Endothelial cell of umbilical vein (primary cell): ENCODE data around the gene TMEM229B. TPM values are rescaled to one million over a fixed set of nuclear protein-coding genes. Genes with fewer than 3 reads are reported as not detected.

Experiments used
- BruUV-seq: library from RNA; stranded (reverse); fragments of 400-500 nt; replicated peaks from 2 replicates; lab custom pipeline; 2021; lab: Mats Ljungman, UMichigan
- CTCF ChIA-PET: fragments of 300-600, 350-600 bp; sonication (Branson Sonifier 250); formaldehyde crosslinking; loops from one replicate; lab custom pipeline; 2021; ENCODE audit warnings: antibody characterized with exemption, inconsistent platforms; lab: Charles Lee
- POLR2A ChIA-PET: fragments of 300-600, 350-600 bp; sonication (Branson Sonifier 250); formaldehyde crosslinking; loops from one replicate; lab custom pipeline; 2021; ENCODE audit warnings: antibody characterized with exemption, inconsistent platforms; lab: Charles Lee
- DNase-seq: peaks from one replicate; pipeline ENCODE4 v3.0.0-alpha.2; 2011; ENCODE audit warnings: low read depth, low spot score
- FAIRE-seq: peaks from 2 replicates; lab custom pipeline; 2011; peaks lifted over from hg19 to GRCh38; lab: Jason Lieb, UNC
- H2AFZ ChIP-seq: 2 replicates; pipeline ENCODE4 v1.6.0; 2012; ENCODE audit warnings: low read depth, low read length, control low read depth, inconsistent platforms
- H3K27ac ChIP-seq: 2 replicates; pipeline ENCODE4 v1.5.1; 2011; ENCODE audit warnings: low read depth, mild to moderate bottlenecking, control low read depth, low read length, moderate library complexity; ENCODE audit not compliant: insufficient read depth
- H3K27me3 ChIP-seq, 2 experiments: 2 replicates each; pipeline versions ENCODE4 v1.6.0 to v1.6.1; 2011; ENCODE audit warnings: low read length in 2 of 2, mixed read lengths in 1 of 2; ENCODE audit not compliant: control insufficient read depth in 2 of 2, insufficient read depth in 2 of 2
- H3K36me3 ChIP-seq, 2 experiments: 2 replicates in 1 of 2; 3 replicates in 1 of 2; pipeline ENCODE4 v1.5.1; 2011; ENCODE audit warnings: low read length in 2 of 2, mild to moderate bottlenecking in 1 of 2, moderate library complexity in 1 of 2; ENCODE audit not compliant: control insufficient read depth in 2 of 2, insufficient read depth in 2 of 2; ENCODE audit errors: extremely low read depth in 1 of 2
- H3K4me1 ChIP-seq: 3 replicates; pipeline ENCODE4 v1.5.1; 2011; ENCODE audit warnings: mild to moderate bottlenecking, low read length; ENCODE audit not compliant: control insufficient read depth, insufficient read depth; ENCODE audit errors: extremely low read depth
- H3K4me2 ChIP-seq: 2 replicates; pipeline ENCODE4 v1.6.1; 2011; ENCODE audit warnings: low read length, control low read depth, mixed read lengths; ENCODE audit not compliant: insufficient read depth
- H3K4me3 ChIP-seq, 3 experiments: fragments of 200-600 bp in 1 of 3; sonication (generic), shearing (Covaris generic) in 1 of 3; replicated peaks in 1 of 3; 2 replicates each; pipeline ENCODE4 v1.5.1; 2011 to 2016; ENCODE audit warnings: control low read depth in 3 of 3, low read length in 3 of 3, mild to moderate bottlenecking in 2 of 3, inconsistent platforms in 1 of 3, low read depth in 1 of 3, moderate library complexity in 1 of 3; ENCODE audit not compliant: insufficient read depth in 1 of 3
- H3K79me2 ChIP-seq: 2 replicates; pipeline ENCODE4 v1.6.0; 2012; ENCODE audit warnings: low read length, inconsistent platforms; ENCODE audit not compliant: control insufficient read depth, insufficient read depth
- H3K9ac ChIP-seq: replicated peaks from 2 replicates; pipeline ENCODE3; 2011; ENCODE audit warnings: low read length, control low read depth; ENCODE audit not compliant: insufficient read depth; ENCODE audit errors: extremely low read depth
- H3K9me1 ChIP-seq: replicated peaks from 3 replicates; pipeline ENCODE4 v1.6.0; 2011; ENCODE audit warnings: mild to moderate bottlenecking, low read length; ENCODE audit not compliant: control insufficient read depth, insufficient read depth; ENCODE audit errors: extremely low read depth
- H3K9me3 ChIP-seq: replicated peaks from 2 replicates; pipeline ENCODE4 v1.5.1; 2012; ENCODE audit warnings: low read length, inconsistent platforms; ENCODE audit not compliant: control insufficient read depth, insufficient read depth
- H4K20me1 ChIP-seq: replicated peaks from 2 replicates; pipeline ENCODE3; 2011; ENCODE audit warnings: mild to moderate bottlenecking, low read length; ENCODE audit not compliant: control insufficient read depth, insufficient read depth; ENCODE audit errors: extremely low read depth
- CTCF ChIP-seq, 2 donors: IDR thresholded peaks; 1 replicate in 1 of 2; 2 replicates in 1 of 2; pipeline ENCODE4 v1.5.1; 2011; ENCODE audit warnings: low read length in 2 of 2, mild to moderate bottlenecking in 2 of 2, moderate library complexity in 2 of 2, control low read depth in 1 of 2, inconsistent platforms in 1 of 2, low read depth in 1 of 2; ENCODE audit not compliant: insufficient read depth in 1 of 2; ENCODE audit errors: extremely low read depth in 1 of 2
- FOS ChIP-seq: IDR thresholded peaks from 2 replicates; pipeline ENCODE4 v1.6.1; 2011; ENCODE audit warnings: mild to moderate bottlenecking, low read length, moderate library complexity, borderline replicate concordance; ENCODE audit not compliant: insufficient read depth
- GATA2 ChIP-seq: IDR thresholded peaks from 2 replicates; pipeline ENCODE4 v1.7.0; 2011; ENCODE audit warnings: low read depth, mild to moderate bottlenecking, moderate library complexity, mixed read lengths, low read length; ENCODE audit not compliant: insufficient read length, insufficient read depth
- MAX ChIP-seq: IDR thresholded peaks from 2 replicates; pipeline ENCODE4 v1.6.1; 2011; ENCODE audit not compliant: insufficient read depth, insufficient read length
- POLR2AphosphoS5 ChIP-seq: IDR thresholded peaks from 2 replicates; pipeline ENCODE4 v1.6.1; 2012; ENCODE audit warnings: low read depth, mild to moderate bottlenecking, control low read depth, low read length, moderate library complexity; ENCODE audit not compliant: insufficient read depth
- dilution Hi-C: fragments of 300-500 bp; cut with MboI; formaldehyde crosslinking; loops from one replicate; pipeline ENCODE4 v1.15.0; 2019; ENCODE audit warnings: low sequenced_read_pairs; ENCODE audit not compliant: extremely low pct_ligation_motif_present
- intact Hi-C: fragments of 100-400 bp; cut with micrococcal nuclease; formaldehyde crosslinking; loops from one replicate; pipeline ENCODE4 v1.10.0; 2022
- polyA plus RNA-seq, 4 experiments: library from polyadenylated mRNA; depleted of rRNA in 3 of 4; stranded (reverse) in 3 of 4; unstranded in 1 of 4; fragments of >200 nt; gene quantifications; 2 replicates each; pipeline versions ENCODE4 v1.2.1 to v1.2.3, GENCODE V29; 2011 to 2012; ENCODE audit warnings: missing spikeins in 1 of 4
- total RNA-seq: library from RNA; stranded (reverse); gene quantifications from 2 replicates; pipeline ENCODE4 v1.2.3, GENCODE V29; 2021

TMEM229B gene
- total and polyA plus RNA-seq, 2 donors (not counting 3 experiments of a cell fraction or from before 2014, with no cell fraction given) = 0.03 TPM; not detected in 1

GRCh38 chr14:67483579-67484285 lies 4.8 kb downstream of the TMEM229B start:
- no peak overlapping the region for H3K9ac ChIP-seq
- no peaks in the 10 kb centered on the region for H3K79me2 ChIP-seq
- no peaks in the 10 kb centered on the region for H3K9me3 ChIP-seq
- dilution Hi-C loops (no loop called here), intact Hi-C loops (no loop called here)
- no peaks in the 10 kb centered on the region for H3K27me3 ChIP-seq
- no peaks in the 10 kb centered on the region for H3K36me3 ChIP-seq
- BruUV-seq = no TSS peak
- H3K9me1 ChIP-seq = no peaks in the 10 kb centered on the region
- H3K4me1 ChIP-seq = no peaks in the 10 kb centered on the region
- DNase-seq (no peak), FAIRE-seq (no peak)
- TF ChIP-seq MAX = no peak
- no peak for TF ChIP-seq POLR2AphosphoS5
- no peak for TF ChIP-seq CTCF (IDR thresholded peaks at IDR 0.05; ENCODE audit: extremely low read depth in 1 of 2, insufficient read depth in 1 of 2, low read depth in 1 of 2, low read length in 2 of 2)
- TF ChIP-seq FOS = no peak
- no peak for TF ChIP-seq GATA2
- no peak overlapping the region for H3K27ac ChIP-seq
- ChIA-PET CTCF (no interaction called here), POLR2A (no interaction called here)
- no peak overlapping the region for H3K4me2 ChIP-seq
- H3K4me3 ChIP-seq = no peak overlapping the region
- no peaks in the 10 kb centered on the region for H4K20me1 ChIP-seq
- H2AFZ ChIP-seq = no peak overlapping the region
